Measurements from ENCODE around the gene CHKA.

GRCh38 chr11:68065841-68066240 is 55.3 kb downstream of the CHKA start:
- TF ChIP-seq POLR2A (IDR thresholded peaks at IDR 0.05), result no peak
- TF ChIP-seq, protein P1, sequence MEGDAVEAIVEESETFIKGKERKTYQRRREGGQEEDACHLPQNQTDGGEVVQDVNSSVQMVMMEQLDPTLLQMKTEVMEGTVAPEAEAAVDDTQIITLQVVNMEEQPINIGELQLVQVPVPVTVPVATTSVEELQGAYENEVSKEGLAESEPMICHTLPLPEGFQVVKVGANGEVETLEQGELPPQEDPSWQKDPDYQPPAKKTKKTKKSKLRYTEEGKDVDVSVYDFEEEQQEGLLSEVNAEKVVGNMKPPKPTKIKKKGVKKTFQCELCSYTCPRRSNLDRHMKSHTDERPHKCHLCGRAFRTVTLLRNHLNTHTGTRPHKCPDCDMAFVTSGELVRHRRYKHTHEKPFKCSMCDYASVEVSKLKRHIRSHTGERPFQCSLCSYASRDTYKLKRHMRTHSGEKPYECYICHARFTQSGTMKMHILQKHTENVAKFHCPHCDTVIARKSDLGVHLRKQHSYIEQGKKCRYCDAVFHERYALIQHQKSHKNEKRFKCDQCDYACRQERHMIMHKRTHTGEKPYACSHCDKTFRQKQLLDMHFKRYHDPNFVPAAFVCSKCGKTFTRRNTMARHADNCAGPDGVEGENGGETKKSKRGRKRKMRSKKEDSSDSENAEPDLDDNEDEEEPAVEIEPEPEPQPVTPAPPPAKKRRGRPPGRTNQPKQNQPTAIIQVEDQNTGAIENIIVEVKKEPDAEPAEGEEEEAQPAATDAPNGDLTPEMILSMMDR (IDR thresholded peaks at IDR 0.05), result no peak

All from thyroid gland (tissue), 4 donors.